Right kidney (tissue), 1 donor: ENCODE data around the gene SLC25A47.
A peak's percentile ranks its signal among the peaks of the same experiment; 100 is the strongest.
"Not testable (repeated sequence)": the region's sequence is repeated elsewhere in the genome, so short reads cannot be mapped to it uniquely, and the experiment has no call there.

ENCODE experiments used
- DNase-seq: peaks from one replicate; pipeline ENCODE4 v3.0.0-alpha.2; 2016

The SLC25A47 gene

GRCh38 chr14:100305324-100306100 is 17.6 kb upstream of the SLC25A47 start:
- peak; percentile 63 for DNase-seq

GRCh38 chr14:100306101-100306997 is 16.8 kb upstream of the SLC25A47 start, which contains the start of gene SLC25A29:
SLC25A29 (minus strand) TSS chr14:100306444; CDS start chr14:100306232, 212 bp downstream.
- peak; percentile 88 for DNase-seq

DNA sequence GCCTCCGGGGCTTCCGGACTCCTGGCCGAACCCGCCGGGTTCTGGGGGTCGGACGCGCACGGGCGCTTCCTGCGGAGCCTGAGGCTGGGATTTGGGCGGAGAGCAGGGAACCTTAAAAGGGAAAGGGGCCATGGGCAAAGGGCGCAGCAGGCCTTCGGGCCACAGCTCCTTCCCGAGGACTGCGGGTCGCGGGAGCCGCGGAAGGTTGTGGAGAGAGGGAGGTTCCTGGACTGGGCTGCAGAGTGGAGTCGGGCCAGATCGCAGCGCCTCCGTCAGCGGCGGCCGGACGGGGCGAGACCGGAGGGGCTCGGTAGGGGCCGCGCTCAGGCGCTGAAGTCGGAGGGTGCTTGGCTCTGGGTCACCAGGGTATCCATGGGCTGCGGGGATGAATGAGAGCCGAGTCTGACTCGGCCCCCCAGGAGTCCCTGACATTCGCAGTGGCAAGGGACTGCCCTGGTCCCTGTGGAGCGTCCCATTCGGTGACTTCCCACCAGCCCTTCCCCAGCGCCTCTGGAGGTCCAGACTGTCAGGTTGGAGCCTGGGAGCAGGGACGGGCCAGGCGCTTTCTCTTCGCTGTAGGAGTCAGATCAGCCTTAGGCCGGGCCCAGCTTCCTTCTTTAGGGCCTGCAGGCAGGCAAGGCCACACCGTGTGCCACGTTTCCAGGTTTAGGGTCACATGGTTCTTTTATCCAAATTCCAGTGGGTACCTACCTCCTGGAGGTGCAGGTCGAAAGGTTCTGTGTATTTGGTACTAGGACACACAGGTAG is 16.0 kb upstream of the SLC25A47 start:
- DNase-seq: peak; percentile 94

DNA sequence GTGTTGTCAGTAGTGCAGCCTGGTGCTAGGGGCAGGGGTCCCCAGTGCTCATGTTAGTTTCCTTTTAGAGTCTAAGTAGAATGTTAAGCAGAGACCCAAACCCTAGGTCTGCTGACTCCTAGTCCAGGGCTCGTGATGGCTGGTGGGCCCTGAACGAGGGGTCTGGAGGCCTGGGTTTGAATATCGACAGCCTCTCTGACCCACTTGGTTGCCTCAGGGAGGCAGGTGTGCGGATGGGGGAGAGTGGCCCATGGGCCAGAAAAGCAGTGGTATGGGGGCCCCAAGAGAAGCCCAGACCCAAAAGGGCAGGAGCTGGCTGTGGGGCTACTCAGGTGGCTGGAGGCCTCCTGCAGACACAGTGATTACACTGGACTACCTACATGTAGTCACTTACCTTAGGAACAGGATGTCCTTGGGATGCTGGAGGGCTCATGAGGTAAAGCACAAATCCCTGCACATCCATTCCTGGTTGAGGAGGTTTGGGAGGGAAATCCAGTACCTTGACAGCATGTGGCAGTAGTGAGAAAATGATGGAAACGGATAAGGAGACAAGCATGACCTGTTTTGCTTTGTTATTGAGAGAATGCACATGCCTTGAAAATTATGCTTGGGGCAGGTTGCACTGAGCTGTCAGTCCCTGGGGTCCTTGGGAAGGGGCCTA is 15.2 kb upstream of the SLC25A47 start:
- DNase-seq: no peak

DNA sequence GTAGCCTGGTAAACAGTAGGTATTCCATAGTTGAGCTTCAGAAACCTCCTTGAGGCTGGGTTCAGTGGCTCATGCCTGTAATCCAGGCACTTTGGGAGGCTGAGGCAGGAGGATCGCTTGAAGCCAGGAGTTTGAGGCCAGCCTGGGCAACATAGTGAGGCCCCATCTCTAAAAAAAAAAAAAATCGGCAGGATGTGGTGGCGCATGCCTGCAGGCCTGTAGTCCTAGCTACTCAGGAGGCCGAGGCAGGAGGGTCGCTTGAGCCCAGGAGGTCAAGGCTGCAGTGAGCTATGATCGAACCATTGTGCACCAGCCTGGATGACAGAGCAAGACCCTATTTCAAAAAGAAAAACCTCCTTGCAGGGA is 14.7 kb upstream of the SLC25A47 start:
- not testable (repeated sequence) for DNase-seq

- no peak for DNase-seq
Measured at GRCh38 chr14:100309028-100309737, 14.0 kb upstream of the SLC25A47 start.

DNA sequence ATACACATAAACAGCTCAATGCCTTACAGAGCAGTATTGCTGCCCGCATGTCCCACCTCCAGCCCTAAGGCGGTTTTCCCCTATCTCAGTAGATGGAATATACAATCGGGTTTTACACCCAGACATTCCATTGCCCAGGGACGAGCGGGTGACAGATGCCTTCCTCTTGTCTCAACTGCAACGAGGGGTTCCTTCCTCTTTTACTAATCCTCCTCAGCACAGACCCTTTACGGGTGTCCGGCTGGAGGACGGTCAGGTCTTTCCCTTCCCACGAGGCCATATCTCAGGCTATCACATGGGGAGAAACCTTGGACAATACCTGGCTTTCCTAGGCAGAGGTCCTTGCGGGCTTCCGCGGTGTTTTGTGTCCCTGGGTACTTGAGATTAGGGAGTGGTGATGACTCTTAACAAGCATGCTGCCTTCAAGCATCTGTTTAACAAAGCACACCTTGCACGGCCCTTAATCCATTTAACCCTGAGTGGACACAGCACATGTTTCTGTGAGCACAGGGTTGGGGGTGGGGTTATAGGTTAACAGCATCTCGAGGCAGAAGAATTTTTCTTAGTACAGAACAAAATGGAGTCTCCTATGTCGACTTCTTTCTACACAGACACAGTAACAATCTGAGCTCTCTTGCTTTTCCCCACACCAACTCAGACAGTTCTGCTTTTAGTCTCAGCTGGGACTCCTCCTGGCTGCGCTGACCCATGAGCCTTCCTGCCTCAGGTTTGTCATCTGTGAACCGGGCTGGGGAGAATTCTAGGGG is 10.8 kb upstream of the SLC25A47 start:
- DNase-seq: not testable (repeated sequence)

GRCh38 chr14:100312877-100313400 is 10.2 kb upstream of the SLC25A47 start:
- DNase-seq: no peak

GRCh38 chr14:100313464-100314230 is 9.5 kb upstream of the SLC25A47 start:
- no peak for DNase-seq

GRCh38 chr14:100314724-100315123 is 8.4 kb upstream of the SLC25A47 start:
- no peak for DNase-seq

DNA sequence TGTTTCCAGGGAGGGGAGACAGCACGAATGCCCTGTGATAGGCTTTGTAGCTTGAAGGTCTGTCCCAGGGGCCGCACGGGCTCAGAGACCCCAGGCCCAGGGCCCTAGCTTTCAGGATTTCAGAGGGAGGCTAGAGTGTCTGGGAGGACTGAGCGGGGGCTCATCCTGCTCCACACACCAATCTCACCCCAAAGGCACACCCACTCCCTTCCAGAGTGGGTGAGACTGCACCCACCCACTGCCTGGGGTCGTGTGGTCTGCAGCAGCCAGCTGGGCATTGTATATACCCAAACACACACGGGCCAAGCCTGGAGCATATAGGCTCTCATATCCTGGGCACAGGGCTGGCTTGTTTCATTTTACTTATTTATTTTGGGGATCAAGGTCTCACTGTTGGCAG is 5.8 kb upstream of the SLC25A47 start:
- no peak for DNase-seq

DNA sequence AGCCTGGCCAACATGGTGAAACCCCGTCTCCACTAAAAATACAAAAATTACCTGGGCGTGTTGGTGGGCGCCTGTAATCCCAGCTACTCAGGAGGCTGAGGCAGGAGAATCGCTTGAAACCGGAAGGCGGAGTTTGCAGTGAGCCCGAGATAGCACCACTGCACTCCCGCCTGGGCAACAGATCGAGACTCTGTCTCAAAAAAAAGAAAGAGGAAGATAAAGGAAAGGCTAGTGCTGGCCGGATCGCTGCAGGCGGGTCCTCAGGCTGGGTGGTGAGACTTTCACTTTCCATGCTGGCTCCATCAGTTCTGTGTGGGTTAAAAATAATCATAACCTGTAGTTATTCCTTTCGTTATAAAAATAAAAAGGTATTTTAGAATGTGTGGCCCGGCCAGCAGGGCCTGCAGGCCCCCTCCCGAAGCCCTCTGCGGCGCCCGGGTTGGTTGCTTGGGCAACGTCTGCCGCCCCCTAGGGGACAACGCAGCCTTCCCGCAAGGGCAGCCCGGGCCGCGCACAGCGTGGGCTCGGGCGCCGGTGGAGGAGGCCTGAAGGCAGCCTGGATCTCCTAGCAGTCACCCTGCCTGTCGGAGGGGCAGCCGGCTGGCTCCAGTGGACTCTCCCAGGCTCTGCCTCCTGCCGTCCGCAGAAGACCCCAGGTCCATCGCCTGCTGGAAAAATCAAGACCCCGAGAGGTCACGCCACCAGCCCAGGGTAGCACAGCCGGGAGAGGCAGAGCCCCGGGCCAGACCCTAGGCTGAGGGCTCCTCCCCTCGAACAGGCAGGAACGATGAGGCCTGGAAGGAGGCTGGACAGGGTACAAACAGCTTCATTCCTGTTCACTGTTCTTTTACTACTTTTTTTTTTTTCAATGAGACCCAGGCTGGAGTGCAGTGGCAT is 5.0 kb upstream of the SLC25A47 start:
- DNase-seq: peak; percentile 57

GRCh38 chr14:100320157-100320856 is 2.8 kb upstream of the SLC25A47 start:
- DNase-seq: no peak

- no peak for DNase-seq
Measured at GRCh38 chr14:100321473-100322137, 1.5 kb upstream of the SLC25A47 start.

DNA sequence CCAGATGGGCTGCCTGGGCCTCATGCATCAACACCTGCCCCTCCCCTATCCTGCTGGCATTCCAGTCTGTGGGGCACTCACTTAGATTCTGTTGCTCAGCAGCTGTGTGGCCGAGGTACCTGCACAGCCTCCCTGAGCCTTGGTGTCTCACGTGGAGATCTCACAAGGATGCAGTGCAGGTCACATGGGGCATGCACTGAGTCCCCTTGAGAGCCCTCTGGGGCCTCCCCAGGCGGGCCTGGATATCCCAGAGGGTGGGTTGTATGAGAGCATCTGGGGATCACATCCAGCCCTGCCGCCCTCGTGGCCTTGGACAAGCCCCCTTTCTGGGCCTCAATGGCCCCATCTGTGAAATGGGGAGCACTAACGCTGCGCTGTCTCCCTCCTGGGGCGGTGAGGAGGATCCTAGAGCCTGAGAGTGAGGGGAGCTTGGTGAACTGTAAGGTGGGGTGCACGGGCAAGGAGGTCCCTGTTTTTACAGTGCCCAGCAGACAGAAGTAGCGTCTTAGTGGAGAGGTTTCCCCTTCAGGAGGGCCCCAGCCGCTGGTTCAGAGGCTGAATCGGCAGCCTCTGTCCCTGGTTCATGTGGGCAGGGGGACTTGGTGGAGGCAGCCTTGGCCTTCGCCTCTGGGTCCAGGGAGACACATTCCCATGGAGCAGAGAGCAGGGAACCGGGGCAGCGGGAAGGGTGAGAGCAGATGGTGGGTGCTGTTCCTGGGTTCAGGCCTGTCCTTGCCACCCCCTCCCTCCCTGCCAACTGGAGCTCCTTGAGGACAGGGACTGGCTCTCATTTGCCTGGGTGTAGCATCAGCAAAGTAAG is 791 bp upstream of the SLC25A47 start:
- DNase-seq: no peak

DNA sequence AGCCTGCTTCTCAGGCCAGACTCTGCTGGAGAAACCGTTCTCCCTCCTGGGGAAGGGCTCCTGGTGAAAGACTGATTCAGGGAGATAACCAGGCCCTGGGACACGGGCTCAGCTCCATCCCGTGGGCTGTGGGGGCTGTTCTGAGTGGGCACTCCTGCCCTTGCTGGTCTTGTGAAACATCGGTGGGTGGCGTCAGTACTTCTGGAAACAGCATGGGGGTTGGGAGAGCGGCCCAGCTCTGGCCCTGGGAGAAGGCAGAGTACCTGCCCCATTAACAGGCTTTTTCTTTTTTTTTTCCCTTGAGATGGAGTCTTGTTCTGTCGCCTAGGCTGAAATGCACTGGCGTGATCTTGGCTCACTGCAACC is 786 bp downstream of the SLC25A47 start:
- no peak for DNase-seq
